Globus pallidus (tissue), 1 donor: ENCODE measurements around the gene ZMYM3.

Experiments used
- DNase-seq: peaks from one replicate; pipeline ENCODE4 v3.0.0-alpha.2; 2015; ENCODE audit warnings: low spot score

ZMYM3 gene

DNA sequence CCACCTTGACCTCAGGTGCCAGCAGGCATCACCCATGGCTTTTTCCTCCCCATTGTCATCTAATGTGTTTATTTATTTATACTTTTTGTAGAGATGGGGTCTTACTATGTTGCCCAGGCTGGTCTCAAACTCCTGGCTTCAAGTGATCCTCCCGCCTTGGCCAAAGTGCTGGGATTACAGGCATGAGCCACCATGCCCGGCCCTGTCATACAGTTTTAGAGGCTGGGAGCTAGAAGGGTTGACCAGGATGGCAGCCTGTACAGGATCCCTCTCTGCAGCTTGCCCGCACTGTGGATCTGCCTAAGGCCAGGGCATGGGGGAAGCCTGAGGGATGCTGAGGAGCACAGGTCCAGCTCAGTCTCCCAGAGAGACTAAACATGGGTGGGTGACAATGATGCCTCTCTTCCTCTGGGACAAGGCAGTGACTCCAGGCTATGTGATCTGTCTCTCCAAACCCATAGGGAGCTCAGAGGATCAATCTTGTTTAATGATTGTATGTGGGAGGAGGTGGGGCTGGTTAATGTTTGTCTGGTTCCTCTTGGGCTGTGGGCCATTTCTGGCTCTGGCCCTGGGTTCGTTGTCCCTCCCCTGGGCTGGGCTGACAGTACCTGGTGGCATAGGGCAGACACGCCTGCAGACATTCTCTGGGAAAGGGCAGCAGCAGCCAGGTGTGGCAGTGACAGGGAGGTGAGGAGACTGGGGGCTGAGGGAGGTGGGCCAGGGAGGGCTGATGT, 39.2 kb downstream of the ZMYM3 start:
- no peak for DNase-seq

DNA sequence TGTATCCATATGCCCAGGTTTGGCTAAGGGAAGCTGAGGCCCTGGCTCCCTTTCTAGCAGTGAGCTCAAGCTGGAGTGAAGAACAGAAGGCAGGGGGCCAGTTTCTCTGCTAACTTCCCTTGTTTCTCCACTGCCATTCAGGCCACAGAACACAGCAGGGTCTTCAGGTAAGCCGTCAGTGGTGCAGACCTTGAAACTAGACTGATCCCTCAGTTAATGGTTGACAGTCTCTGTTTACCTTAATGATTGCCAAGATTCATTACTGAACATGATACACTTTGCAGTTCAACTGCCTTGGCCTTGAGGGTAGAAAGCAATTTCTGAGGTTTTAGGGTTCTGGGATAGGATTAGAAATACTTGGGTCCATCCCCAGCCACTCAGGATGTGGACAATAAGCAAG, 39.8 kb downstream of the ZMYM3 start:
- DNase-seq: no peak

DNA sequence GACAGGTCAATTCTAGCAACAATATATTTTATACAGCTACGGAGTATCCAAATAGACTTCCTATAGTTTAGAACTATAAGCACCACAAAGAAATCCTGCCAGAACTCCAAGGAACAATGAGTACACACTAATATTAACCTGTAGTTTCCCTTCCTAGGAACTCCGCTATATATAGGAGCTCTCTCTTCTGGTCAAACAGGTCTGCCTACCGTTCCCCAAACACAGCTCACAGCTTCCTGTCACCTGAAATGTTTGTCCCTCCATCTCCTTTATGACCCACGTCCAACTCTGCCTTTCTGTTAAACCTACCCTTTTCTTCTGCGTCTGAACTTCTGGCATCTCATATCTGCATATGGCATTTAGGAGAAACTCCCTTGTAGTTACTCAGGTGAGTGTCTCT, 41.4 kb downstream of the ZMYM3 start:
- no peak for DNase-seq

DNA sequence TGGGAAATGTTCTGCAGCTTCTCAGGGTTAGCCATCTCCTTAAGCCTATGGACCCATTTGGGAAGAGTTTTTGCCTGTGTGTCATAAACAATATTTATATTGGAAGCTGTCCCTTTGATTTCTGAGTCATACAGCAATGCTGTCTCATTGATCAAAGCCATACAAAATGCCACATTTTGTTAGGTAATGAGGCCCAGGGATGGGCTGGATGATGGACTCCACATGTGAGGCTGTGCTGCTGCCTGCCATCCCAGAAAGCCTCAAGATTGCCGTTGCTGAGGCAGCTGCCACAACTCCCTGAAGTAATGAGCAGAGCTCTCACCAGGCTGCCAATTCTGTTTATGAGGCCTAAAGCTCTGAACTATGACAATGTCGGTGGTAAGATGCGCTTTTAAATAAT, 43.1 kb downstream of the ZMYM3 start:
- no peak for DNase-seq

DNA sequence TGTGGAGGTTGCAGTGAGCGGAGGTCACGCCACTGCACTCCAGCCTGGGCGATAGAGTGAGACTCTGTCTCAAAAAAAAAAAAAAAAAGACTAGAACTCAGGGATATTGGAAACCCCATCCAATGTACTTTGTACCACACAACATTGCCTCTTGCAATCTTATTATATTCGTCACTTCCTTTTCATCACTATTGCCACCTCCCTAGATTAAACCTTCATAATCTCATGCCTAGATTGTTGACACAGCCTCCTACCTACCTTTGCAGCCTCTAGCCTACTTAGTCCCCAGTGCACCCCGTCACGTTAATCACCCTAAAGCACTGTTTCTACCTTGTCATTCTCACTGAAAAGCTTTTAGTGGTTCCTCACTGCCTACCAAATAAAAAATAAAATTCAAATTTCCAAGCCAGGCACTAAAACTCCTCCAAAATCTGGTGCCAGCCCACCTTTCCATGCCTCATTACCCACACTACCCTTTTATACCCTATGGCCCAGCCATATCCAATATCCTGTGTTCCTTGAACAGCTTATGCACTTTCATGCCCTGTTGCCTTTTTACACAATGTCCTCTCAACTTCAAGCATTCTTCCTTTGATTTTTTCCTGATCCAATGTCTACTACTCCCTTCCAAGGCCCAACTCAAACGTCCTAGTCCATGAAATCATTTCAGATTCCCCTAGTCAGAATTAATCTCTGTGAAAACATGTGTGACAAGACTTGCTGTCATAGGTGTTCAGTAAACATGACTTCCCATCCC, 54.5 kb downstream of the ZMYM3 start:
- DNase-seq: no peak

DNA sequence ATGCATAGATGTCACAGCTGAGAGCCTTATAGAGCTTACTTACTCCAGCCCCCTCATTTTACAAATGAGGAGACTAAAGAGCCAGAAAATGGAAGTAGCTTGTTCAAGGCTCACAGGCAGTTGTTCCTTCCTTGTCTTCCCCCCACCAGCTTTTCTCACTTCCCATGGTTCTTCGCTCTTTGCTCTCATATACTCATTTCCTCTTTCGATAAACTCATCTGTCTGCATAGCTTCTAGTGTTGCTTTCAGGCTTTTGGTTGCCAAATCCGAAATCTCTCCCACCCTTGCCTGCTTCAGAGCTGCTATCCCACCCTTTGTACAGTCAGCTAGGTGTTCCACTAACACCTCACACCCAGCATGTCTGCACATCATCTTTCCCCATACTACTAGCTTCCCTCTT, 55.9 kb downstream of the ZMYM3 start:
- peak; percentile 10 for DNase-seq

DNA sequence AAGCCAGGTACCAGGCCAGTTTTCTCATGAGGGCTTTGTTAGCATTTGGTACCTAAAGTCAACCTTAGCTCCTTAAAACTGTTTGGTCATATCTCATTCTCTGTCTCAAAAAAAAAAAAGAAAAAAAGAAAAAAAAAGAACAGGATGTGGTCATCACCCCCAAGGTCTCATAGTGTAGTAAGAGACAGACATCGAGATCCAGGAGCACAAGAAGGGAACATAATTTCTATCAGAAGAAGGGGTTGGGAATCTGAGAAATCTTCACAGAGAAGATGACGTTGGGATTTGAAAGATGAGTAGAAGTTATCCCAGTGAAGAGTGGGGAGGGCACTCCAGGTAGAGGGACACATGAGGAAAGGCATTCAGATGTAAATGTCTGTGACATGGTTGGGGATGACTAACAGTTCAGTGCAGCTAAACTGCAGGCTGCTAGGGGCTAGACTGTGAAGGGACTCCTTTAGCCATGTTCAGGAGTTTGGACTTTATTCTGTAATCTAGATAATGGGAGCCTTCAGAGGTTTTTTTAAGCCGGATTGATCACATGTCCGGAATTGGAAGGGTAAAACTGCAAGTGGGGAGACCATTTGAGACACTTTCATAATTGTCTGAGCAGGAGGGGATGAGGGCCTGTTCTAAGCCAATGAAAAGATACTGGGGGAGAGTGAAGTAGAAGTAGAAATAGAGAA, 57.8 kb downstream of the ZMYM3 start:
- DNase-seq: no peak

DNA sequence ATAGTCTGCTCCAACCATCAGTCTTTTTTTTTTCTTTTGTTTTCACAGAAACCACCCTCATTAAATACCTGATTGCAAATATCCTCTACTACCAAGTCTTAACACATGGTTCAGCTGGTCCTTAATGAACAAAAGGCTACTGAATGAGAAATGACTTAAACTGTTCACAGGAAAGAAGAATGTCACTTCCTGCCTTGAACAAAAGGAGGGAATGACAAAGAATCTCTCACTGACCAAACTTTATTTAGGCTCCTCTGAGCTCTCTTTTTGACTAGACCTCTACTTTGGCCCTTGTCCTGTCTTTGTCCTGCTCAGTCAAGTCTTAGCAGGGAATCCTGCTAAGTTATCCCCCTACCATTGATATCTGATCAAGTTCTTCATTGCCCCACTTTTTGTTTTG, 62.7 kb downstream of the ZMYM3 start:
- DNase-seq: no peak
